GM12878 (cell line): ENCODE measurements around the gene RAB3C. TPM values are rescaled to one million over a fixed set of nuclear protein-coding genes. Genes with fewer than 3 reads are reported as not detected.

Source experiments
- ATAC-seq: fragments of 200-7000 bp; cut with Tn5 transposase; 3 replicates; pipeline ENCODE4 v1.9.1; 2020; ENCODE audit warnings: mild to moderate bottlenecking, moderate library complexity
- BruUV-seq: library from RNA; stranded (reverse); fragments of 400-500 nt; replicated peaks from 2 replicates; lab custom pipeline; 2021; lab: Mats Ljungman, UMichigan
- CTCF ChIA-PET: fragments of 300-600 bp; sonication (Branson Sonifier 250); formaldehyde crosslinking; extraction: SDS; loops from one replicate; lab custom pipeline; 2021; ENCODE audit warnings: inconsistent platforms; lab: Yijun Ruan, JAX
- POLR2A ChIA-PET: fragments of 350-600 bp; formaldehyde crosslinking; extraction: SDS; loops from one replicate; lab custom pipeline; 2021; ENCODE audit warnings: inconsistent platforms; lab: Charles Lee
- RAD21 ChIA-PET: fragments of 300-600 bp; sonication (Branson Sonifier 250); formaldehyde crosslinking; loops from one replicate; lab custom pipeline; 2023; ENCODE audit warnings: antibody characterized with exemption; ENCODE audit not compliant: unreplicated experiment; lab: Charles Lee
- SMC1A ChIA-PET: fragments of 300-600 bp; sonication (Branson Sonifier 250); formaldehyde crosslinking; loops from one replicate; lab custom pipeline; 2023; ENCODE audit not compliant: unreplicated experiment, uncharacterized antibody; lab: Charles Lee
- DNase-seq: peaks from one replicate; pipeline ENCODE4 v3.0.0-alpha.2; 2011; ENCODE audit warnings: low read depth, low spot score
- FAIRE-seq: peaks from 3 replicates; lab custom pipeline; 2011; peaks lifted over from hg19 to GRCh38; lab: Jason Lieb, UNC
- H2AFZ ChIP-seq: 2 replicates; pipeline ENCODE4 v1.6.0; 2011; ENCODE audit warnings: low read depth, low read length, control low read depth; ENCODE audit not compliant: control insufficient read depth
- H3K27ac ChIP-seq: 2 replicates; pipeline ENCODE4 v1.5.1; 2011; ENCODE audit warnings: control low read depth; ENCODE audit not compliant: control insufficient read depth, insufficient read depth
- H3K27me3 ChIP-seq, 2 experiments: replicated peaks in 1 of 2; 2 replicates each; pipeline versions ENCODE4 v1.6.0 to v1.6.1; 2011; ENCODE audit warnings: low read length in 1 of 2; ENCODE audit not compliant: control insufficient read depth in 2 of 2, insufficient read depth in 2 of 2
- H3K36me3 ChIP-seq, 2 experiments: 2 replicates each; pipeline ENCODE4 v1.5.1; 2011; ENCODE audit warnings: low read length in 1 of 2; ENCODE audit not compliant: control insufficient read depth in 2 of 2, insufficient read depth in 2 of 2
- H3K4me1 ChIP-seq: 2 replicates; pipeline ENCODE4 v1.6.1; 2011; ENCODE audit warnings: mild to moderate bottlenecking, low read length, moderate library complexity, mixed read lengths; ENCODE audit not compliant: control insufficient read depth, insufficient read depth
- H3K4me2 ChIP-seq: 2 replicates; pipeline ENCODE4 v1.6.0; 2011; ENCODE audit warnings: control low read depth; ENCODE audit not compliant: control insufficient read depth, insufficient read depth
- H3K4me3 ChIP-seq: fragments of 200-600 bp; sonication (generic); 2 replicates; pipeline ENCODE4 v1.5.1; 2016
- H3K79me2 ChIP-seq: 2 replicates; pipeline ENCODE4 v1.6.0; 2011; ENCODE audit warnings: low read length; ENCODE audit not compliant: control insufficient read depth, insufficient read depth
- H3K9ac ChIP-seq: 2 replicates; pipeline ENCODE4 v1.8.0; 2011; ENCODE audit warnings: low read length, control low read depth, mixed read lengths; ENCODE audit not compliant: control insufficient read depth, insufficient read depth
- H3K9me3 ChIP-seq: replicated peaks from 3 replicates; pipeline ENCODE4 v1.5.1; 2011; ENCODE audit warnings: mild to moderate bottlenecking, low read length; ENCODE audit not compliant: control insufficient read depth, insufficient read depth
- H4K20me1 ChIP-seq: 2 replicates; pipeline ENCODE4 v1.6.0; 2011; ENCODE audit not compliant: control insufficient read depth, insufficient read depth
- BCL11A ChIP-seq: IDR thresholded peaks from 2 replicates; pipeline ENCODE4 v1.6.1; 2011; ENCODE audit warnings: low read depth, low read length
- BHLHE40 ChIP-seq, 2 experiments: fragments of 450-650 bp in 1 of 2; IDR thresholded peaks; 2 replicates each; pipeline ENCODE4 v1.6.1; 2011 to 2017; ENCODE audit warnings: low read depth in 2 of 2, borderline replicate concordance in 1 of 2, improper control_type of control experiment in 1 of 2, low read length in 1 of 2, mild to moderate bottlenecking in 1 of 2
- BMI1 ChIP-seq: fragments of 450-650 bp; IDR thresholded peaks from 2 replicates; pipeline ENCODE4 v1.6.1; 2016; ENCODE audit warnings: mild to moderate bottlenecking, moderate library complexity, borderline replicate concordance
- CHD2 ChIP-seq: IDR thresholded peaks from 2 replicates; pipeline ENCODE4 v1.6.1; 2011; ENCODE audit warnings: low read depth, low read length, improper control_type of control experiment, borderline replicate concordance
- CREM ChIP-seq: IDR thresholded peaks from 2 replicates; pipeline ENCODE4 v1.6.1; 2014; ENCODE audit warnings: antibody characterized with exemption, low read depth
- DPF2 ChIP-seq: fragments of 450-650 bp; IDR thresholded peaks from 2 replicates; pipeline ENCODE4 v1.6.1; 2017; ENCODE audit warnings: mild to moderate bottlenecking
- EGR1 ChIP-seq, 2 experiments: IDR thresholded peaks; 1 replicate in 1 of 2; 2 replicates in 1 of 2; pipeline ENCODE4 v1.6.1; 2011 to 2012; ENCODE audit warnings: low read depth in 2 of 2, low read length in 2 of 2, borderline replicate concordance in 1 of 2, mild to moderate bottlenecking in 1 of 2, moderate library complexity in 1 of 2
- EP300 ChIP-seq, 2 experiments: fragments of 150-350 bp in 1 of 2; IDR thresholded peaks; 2 replicates each; pipeline ENCODE4 v1.6.1; 2011 to 2012; ENCODE audit warnings: low read depth in 2 of 2, low read length in 2 of 2, borderline replicate concordance in 1 of 2, improper control_type of control experiment in 1 of 2, inconsistent platforms in 1 of 2; ENCODE audit not compliant: control insufficient read depth in 1 of 2
- IKZF1 ChIP-seq: fragments of 450-650 bp; conservative IDR thresholded peaks from 2 replicates; pipeline ENCODE4 v1.6.1; 2017; ENCODE audit warnings: antibody characterized with exemption, mild to moderate bottlenecking
- IKZF2 ChIP-seq, 2 experiments: fragments of 450-650 bp; IDR thresholded peaks; 2 replicates each; pipeline ENCODE4 v1.6.1; 2017; ENCODE audit warnings: mild to moderate bottlenecking in 2 of 2, moderate library complexity in 2 of 2
- JUND ChIP-seq: IDR thresholded peaks from 2 replicates; pipeline ENCODE4 v1.6.1; 2012; ENCODE audit warnings: low read depth, mild to moderate bottlenecking, low read length, improper control_type of control experiment, moderate library complexity
- MEF2B ChIP-seq: fragments of 450-650 bp; IDR thresholded peaks from 2 replicates; pipeline ENCODE4 v1.6.1; 2018; ENCODE audit warnings: mild to moderate bottlenecking, moderate library complexity; ENCODE audit not compliant: partially characterized antibody, poor library complexity, severe bottlenecking
- MLLT1 ChIP-seq: fragments of 450-650 bp; IDR thresholded peaks from 2 replicates; pipeline ENCODE4 v1.6.1; 2016; ENCODE audit warnings: mild to moderate bottlenecking
- MTA2 ChIP-seq: fragments of 450-650 bp; IDR thresholded peaks from 2 replicates; pipeline ENCODE4 v1.6.1; 2016; ENCODE audit warnings: low read depth, mild to moderate bottlenecking, moderate library complexity
- NR2F1 ChIP-seq: fragments of 450-650 bp; conservative IDR thresholded peaks from 2 replicates; pipeline ENCODE4 v1.6.1; 2017; ENCODE audit warnings: mild to moderate bottlenecking
- TARDBP ChIP-seq: IDR thresholded peaks from 2 replicates; pipeline ENCODE4 v1.6.1; 2016; ENCODE audit warnings: borderline replicate concordance
- ZNF24 ChIP-seq: fragments of 450-650 bp; IDR thresholded peaks from 2 replicates; pipeline ENCODE4 v1.6.1; 2017; ENCODE audit warnings: antibody characterized with exemption, mild to moderate bottlenecking
- WGBS: methylation state at CpG from one replicate; pipeline ENCODE4 v1.1.6; 2016; ENCODE audit warnings: low lambda C conversion rate; ENCODE audit not compliant: insufficient replicate concordance, insufficient coverage; ENCODE audit errors: missing lambda C conversion rate; 5-methylcytosine and 5-hydroxymethylcytosine counted together
- in situ Hi-C: fragments of 300-500 bp; cut with MboI; formaldehyde crosslinking; loops from 9 replicates; pipeline ENCODE4 v1.14.3; 2018; ENCODE audit warnings: mixed read lengths
- intact Hi-C: fragments of 100-400 bp; cut with micrococcal nuclease; formaldehyde crosslinking; loops from one replicate; pipeline ENCODE4 v1.14.2; 2022; ENCODE audit not compliant: unreplicated experiment
- polyA plus RNA-seq, 11 experiments: library from polyadenylated mRNA; depleted of rRNA in 4 of 11; unstranded in 6 of 11; stranded (reverse) in 5 of 11; fragments of >200 nt; fragmentation: Nextera tagmentation in 4 of 11; fragmentation: Illumina TruSeq in 1 of 11; extraction: Ambion mirVana in 4 of 11; extraction: Trizol in 1 of 11; gene quantifications; 1 replicate in 1 of 11; 2 replicates in 10 of 11; pipeline versions ENCODE4 v1.2.1 to v1.2.3, GENCODE V29; 2011 to 2016; ENCODE audit warnings: inconsistent platforms in 2 of 11, missing spikeins in 2 of 11, low read depth in 1 of 11
- total RNA-seq, 4 experiments: library from RNA; depleted of rRNA in 3 of 4; stranded (reverse); fragments of >200 nt in 3 of 4; fragmentation: Illumina TruSeq in 1 of 4; extraction: Trizol in 1 of 4; gene quantifications; 2 replicates each; pipeline versions ENCODE4 v1.2.1 to v1.2.3, GENCODE V29; 2013 to 2021

RAB3C gene
- total and polyA plus RNA-seq, 10 of the 15 experiments (the other 5 are each of a cell fraction or from before 2014, with no cell fraction given) = not detected

GRCh38 chr5:58885260-58885659 lies 302.4 kb downstream of the RAB3C start:
- Histone ChIP-seq H3K27me3 (no peaks in the 10 kb centered on the region), H3K4me1 (no peaks in the 10 kb centered on the region; the same call in 1 of the 2 replicates), H2AFZ (no peak overlapping the region), H3K9me3 (no peaks in the 10 kb centered on the region), H3K36me3 (no peaks in the 10 kb centered on the region), H3K79me2 (no peaks in the 10 kb centered on the region), H3K9ac (no peak overlapping the region), H3K4me2 (no peak overlapping the region), H4K20me1 (no peaks in the 10 kb centered on the region), H3K4me3 (no peak overlapping the region), H3K27ac (no peak overlapping the region)
- POLR2A ChIA-PET = interaction anchor here (2.0 kb wide), 1 partner anchor 289 kb away, joined by 4 read pairs; no protein-coding TSS in a partner anchor
- 4% methylated on average over 2 of the region's 2 CpGs for WGBS
- CTCF ChIA-PET = interaction anchor here (1.1 to 4.1 kb wide), 15 partner anchors 10 to 408 kb away, joined by 3 to 56 read pairs (median 9); no protein-coding TSS in a partner anchor
- FAIRE-seq = no peak
- SMC1A ChIA-PET = interaction anchor here (0.8 to 3.1 kb wide), 15 partner anchors 11 to 295 kb away, joined by 3 to 28 read pairs (median 6); no protein-coding TSS in a partner anchor
- BruUV-seq = no TSS peak
- in situ Hi-C loops (no loop called here), intact Hi-C loops (no loop called here)
- RAD21 ChIA-PET = interaction anchor here (1.1 to 2.4 kb wide), 8 partner anchors 15 to 303 kb away, joined by 3 to 19 read pairs (median 6); no protein-coding TSS in a partner anchor
- TF ChIP-seq ZNF24 (0 out of 2 replicates have a peak, but pooled peaks have one; percentile 28), JUND (peak; percentile 74; the same call in 1 of the 2 replicates), IKZF2 (IDR thresholded peaks at IDR 0.05) (peak in 1 of 2 experiments; percentile 70; a peak in 2 of 4 replicates), CHD2 (0 out of 2 replicates have a peak, but pooled peaks have one; percentile 14), MEF2B (peak; percentile 26), DPF2 (peak; percentile 79; the same call in 1 of the 2 replicates), MLLT1 (no peak), NR2F1 (peak; percentile 92), CREM (no peak), EGR1 (IDR thresholded peaks at IDR 0.05; ENCODE audit: borderline replicate concordance in 1 of 2, low read depth in 2 of 2, low read length in 2 of 2) (no peak), BMI1 (peak; percentile 52; the same call in 1 of the 2 replicates), TARDBP (no peak), EP300 (IDR thresholded peaks at IDR 0.05; ENCODE audit: borderline replicate concordance in 1 of 2, control insufficient read depth in 1 of 2, low read depth in 2 of 2, low read length in 2 of 2) (peak; percentile 42 to 68; a peak in 2 of 4 replicates), MTA2 (peak; percentile 92), BCL11A (peak; percentile 31; the same call in 1 of the 2 replicates), IKZF1 (peak; percentile 56; the same call in 1 of the 2 replicates), BHLHE40 (IDR thresholded peaks at IDR 0.05; ENCODE audit: borderline replicate concordance in 1 of 2, low read depth in 2 of 2, low read length in 1 of 2) (peak; percentile 22 to 39; a peak in 2 of 4 replicates)
- peak; percentile 54 for ATAC-seq
- no peak for DNase-seq
